Left lung (tissue), 10 donors: ENCODE data around the gene ARFGAP3. TPM values are rescaled to one million over a fixed set of nuclear protein-coding genes. Genes with fewer than 3 reads are reported as not detected.
A peak's percentile ranks its signal among the peaks of the same experiment; 100 is the strongest.

Experiments
- ATAC-seq: fragments of 200-7000 bp; cut with Tn5 transposase; one replicate; pipeline ENCODE4 v1.9.1; 2020; ENCODE audit warnings: moderate library complexity
- DNase-seq, 4 donors: peaks; one replicate each; pipeline ENCODE4 v3.0.0-alpha.2; 2013 to 2020
- H3K27ac ChIP-seq, 2 donors: fragments of 200-600 bp; sonication (generic) in 1 of 2; one replicate each; pipeline versions ENCODE4 v1.5.0 to v1.8.0; 2020 to 2021
- H3K27me3 ChIP-seq, 2 donors: fragments of 200-600 bp; sonication (generic) in 1 of 2; one replicate each; pipeline versions ENCODE4 v1.5.0 to v1.8.0; 2020 to 2021
- H3K36me3 ChIP-seq, 2 donors: fragments of 200-600 bp; sonication (generic) in 1 of 2; one replicate each; pipeline versions ENCODE4 v1.5.0 to v1.8.0; 2020 to 2021
- H3K4me1 ChIP-seq, 2 donors: fragments of 200-600 bp; one replicate each; pipeline ENCODE4 v1.8.0; 2021
- H3K4me3 ChIP-seq, 2 donors: fragments of 200-600 bp; sonication (generic) in 1 of 2; one replicate each; pipeline versions ENCODE4 v1.5.0 to v1.8.0; 2020 to 2021; ENCODE audit warnings: mild to moderate bottlenecking in 1 of 2
- H3K9me3 ChIP-seq, 2 donors: fragments of 200-600 bp; sonication (generic) in 1 of 2; one replicate each; pipeline versions ENCODE4 v1.5.0 to v1.8.0; 2020 to 2021
- intact Hi-C, 2 donors: fragments of 100-400 bp; cut with DNase I; formaldehyde crosslinking; loops; one replicate each; pipeline versions ENCODE4 v1.11.2 to v1.14.2; 2022
- polyA plus RNA-seq, 6 donors: library from polyadenylated mRNA; unstranded; fragments of 120-200 nt; gene quantifications; one replicate each; pipeline ENCODE4 v1.2.1, GENCODE V29; 2013; ENCODE audit not compliant: insufficient read length in 6 of 6
- total RNA-seq, 2 donors: library from RNA; stranded (reverse); fragmentation: NEBNext Ultra II Directional; extraction: Animal tissue kit (Norgen Biotek cat#: 25700); gene quantifications; one replicate each; pipeline ENCODE4 v1.2.1, GENCODE V29; 2021
- TF ChIP-seq, protein P1 (sequence below), 2 donors: fragments of 200-600 bp; sonication (generic) in 1 of 2; IDR thresholded peaks; one replicate each; pipeline versions ENCODE4 v1.5.0 to v1.8.0; 2021; ENCODE audit warnings: antibody characterized with exemption in 2 of 2
- donor health status: DM: no; HTN: yes; CAD: no.
- donor health status: DM: no; HTN: no; CAD: no.

The ARFGAP3 gene
- total and polyA plus RNA-seq, 8 donors, result 42.4 to 58.1 (median 49.6) TPM

DNA sequence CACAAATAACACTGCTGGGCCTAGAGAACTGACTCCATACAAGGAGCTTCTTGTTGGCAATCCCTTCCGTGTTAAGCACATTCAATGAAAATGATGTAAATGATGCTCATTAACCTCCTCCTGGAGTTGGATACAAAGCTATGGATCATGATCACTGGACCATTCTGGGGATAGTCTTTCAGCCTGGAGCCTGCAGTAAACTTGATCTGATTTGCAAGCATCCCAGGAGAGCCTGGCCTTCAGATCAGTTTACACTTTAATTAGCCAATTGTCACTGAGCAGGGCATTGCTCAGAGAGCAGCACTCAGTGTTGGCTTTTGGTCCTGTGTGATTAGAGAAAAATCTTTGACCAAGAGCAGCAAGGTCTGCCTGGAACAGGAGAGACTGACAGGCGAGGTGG, 45.6 kb downstream of the ARFGAP3 start:
- no peak overlapping the region for H3K4me3 ChIP-seq
- no peaks in the 10 kb centered on the region for H3K9me3 ChIP-seq
- H3K4me1 ChIP-seq, result peaks cover 0 to 33% of the 10 kb centered on the region in 2 donors
- H3K27me3 ChIP-seq, result no peaks in the 10 kb centered on the region
- intact Hi-C loops, result no loop called here
- H3K27ac ChIP-seq, result no peak overlapping the region
- TF ChIP-seq, protein P1, sequence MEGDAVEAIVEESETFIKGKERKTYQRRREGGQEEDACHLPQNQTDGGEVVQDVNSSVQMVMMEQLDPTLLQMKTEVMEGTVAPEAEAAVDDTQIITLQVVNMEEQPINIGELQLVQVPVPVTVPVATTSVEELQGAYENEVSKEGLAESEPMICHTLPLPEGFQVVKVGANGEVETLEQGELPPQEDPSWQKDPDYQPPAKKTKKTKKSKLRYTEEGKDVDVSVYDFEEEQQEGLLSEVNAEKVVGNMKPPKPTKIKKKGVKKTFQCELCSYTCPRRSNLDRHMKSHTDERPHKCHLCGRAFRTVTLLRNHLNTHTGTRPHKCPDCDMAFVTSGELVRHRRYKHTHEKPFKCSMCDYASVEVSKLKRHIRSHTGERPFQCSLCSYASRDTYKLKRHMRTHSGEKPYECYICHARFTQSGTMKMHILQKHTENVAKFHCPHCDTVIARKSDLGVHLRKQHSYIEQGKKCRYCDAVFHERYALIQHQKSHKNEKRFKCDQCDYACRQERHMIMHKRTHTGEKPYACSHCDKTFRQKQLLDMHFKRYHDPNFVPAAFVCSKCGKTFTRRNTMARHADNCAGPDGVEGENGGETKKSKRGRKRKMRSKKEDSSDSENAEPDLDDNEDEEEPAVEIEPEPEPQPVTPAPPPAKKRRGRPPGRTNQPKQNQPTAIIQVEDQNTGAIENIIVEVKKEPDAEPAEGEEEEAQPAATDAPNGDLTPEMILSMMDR (IDR thresholded peaks at IDR 0.05), result no peak
- ATAC-seq (no peak), DNase-seq (no peak)
- H3K36me3 ChIP-seq, result peaks cover 0 to 98% of the 10 kb centered on the region in 2 donors

DNA sequence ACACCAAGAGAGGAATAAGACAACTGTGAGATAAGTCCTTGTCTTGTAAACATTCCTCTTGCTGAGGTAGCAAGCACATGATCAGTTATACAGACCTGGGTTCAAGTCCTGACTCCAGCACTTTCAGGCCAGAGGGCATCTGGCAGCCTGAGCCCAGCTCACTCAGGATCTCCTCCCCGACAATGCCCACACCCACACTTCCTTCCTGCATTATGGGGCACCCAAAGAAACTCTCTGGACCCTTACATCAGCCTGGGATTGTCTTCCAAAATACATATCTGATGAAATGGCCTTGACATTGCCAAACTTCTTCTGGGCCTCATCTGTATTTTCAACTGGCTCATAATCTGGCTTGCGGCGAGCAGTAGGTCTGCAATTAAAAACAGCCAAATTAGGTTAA, 48.6 kb downstream of the ARFGAP3 start:
- TF ChIP-seq, protein P1 (IDR thresholded peaks at IDR 0.05), result no peak
- Histone ChIP-seq H3K36me3 (peaks cover 0 to 98% of the 10 kb centered on the region in 2 donors), H3K4me3 (no peak overlapping the region), H3K9me3 (no peaks in the 10 kb centered on the region), H3K27me3 (no peaks in the 10 kb centered on the region), H3K4me1 (peaks cover 9 to 57% of the 10 kb centered on the region in 2 donors), H3K27ac (peak overlapping the region in 1 of 2 donors; percentile 76)
- ATAC-seq, result no peak
- intact Hi-C loops, result no loop called here
- no peak for DNase-seq

DNA sequence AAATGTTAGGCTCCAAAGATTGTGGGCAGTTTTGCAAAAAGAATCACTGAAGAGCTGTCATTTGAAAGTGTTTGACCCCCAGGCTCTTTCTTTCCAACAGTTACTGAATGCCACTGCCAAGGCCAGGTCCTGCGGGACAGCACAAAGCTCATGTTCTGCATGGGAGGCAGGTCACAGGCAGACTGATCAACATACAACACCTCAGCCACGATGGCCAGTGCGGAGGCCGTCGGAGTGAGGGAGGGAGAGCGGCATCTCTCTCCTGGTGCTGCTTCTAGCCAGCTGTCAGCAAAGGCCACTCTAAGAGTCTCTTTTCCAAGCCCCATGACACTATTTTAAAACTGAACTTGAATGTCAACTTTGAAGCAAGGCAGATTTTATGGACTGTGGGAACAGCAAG, 49.9 kb downstream of the ARFGAP3 start:
- peaks cover 0 to 95% of the 10 kb centered on the region in 2 donors for H3K36me3 ChIP-seq
- peaks cover 9 to 63% of the 10 kb centered on the region in 2 donors for H3K4me1 ChIP-seq
- DNase-seq (no peak), ATAC-seq (no peak)
- TF ChIP-seq, protein P1 (IDR thresholded peaks at IDR 0.05), result no peak
- no peaks in the 10 kb centered on the region for H3K27me3 ChIP-seq
- no peaks in the 10 kb centered on the region for H3K9me3 ChIP-seq
- no peak overlapping the region for H3K4me3 ChIP-seq
- intact Hi-C loops, result no loop called here
- H3K27ac ChIP-seq, result peak overlapping the region in 1 of 2 donors; percentile 76

DNA sequence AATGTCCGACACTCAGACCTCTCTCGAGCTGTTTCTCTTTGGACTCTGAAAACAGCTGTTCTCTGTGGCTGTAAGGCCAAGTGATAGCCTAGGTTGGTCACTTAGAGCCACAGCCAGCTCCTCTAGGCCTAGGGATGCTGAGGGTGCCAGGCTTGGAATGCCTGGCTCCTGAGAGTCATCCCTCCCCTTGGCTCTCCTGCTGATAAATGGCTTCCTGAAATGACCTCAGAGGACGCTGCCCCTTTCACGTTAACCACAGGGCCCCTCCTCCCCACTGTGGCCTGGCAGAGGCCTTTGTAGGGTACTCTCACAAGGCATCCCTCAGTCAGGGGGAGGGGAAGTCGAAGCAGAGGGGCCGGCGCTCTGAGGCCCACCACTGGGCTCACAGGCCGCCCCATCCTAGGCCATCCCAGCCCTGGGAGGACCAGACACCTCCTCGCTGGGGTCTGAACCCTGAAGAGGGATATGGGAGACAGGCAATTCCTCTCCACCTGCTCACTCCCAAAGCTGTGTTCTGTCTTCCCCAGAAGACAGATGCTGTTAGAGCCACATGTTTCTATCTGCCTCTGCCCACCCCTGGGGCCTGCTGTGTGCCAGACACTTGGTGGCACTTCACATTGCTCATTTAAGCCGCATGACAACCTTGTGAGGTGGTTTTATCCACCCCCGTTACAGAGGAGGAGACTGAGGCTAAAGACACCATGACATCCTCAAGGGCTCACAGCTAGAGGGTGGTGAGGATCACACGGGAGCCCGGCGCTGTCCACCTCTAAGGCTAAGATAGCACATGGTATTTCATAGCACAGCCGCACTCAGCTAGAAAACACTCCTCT, 50.9 kb downstream of the ARFGAP3 start:
- no peak for DNase-seq
- Histone ChIP-seq H3K9me3 (no peaks in the 10 kb centered on the region), H3K27me3 (no peaks in the 10 kb centered on the region), H3K36me3 (peaks cover 0 to 95% of the 10 kb centered on the region in 2 donors), H3K4me1 (peaks cover 9 to 63% of the 10 kb centered on the region in 2 donors), H3K4me3 (no peak overlapping the region), H3K27ac (peak overlapping the region; percentile 76 to 87)
- peak; percentile 20 for ATAC-seq
- TF ChIP-seq, protein P1 (IDR thresholded peaks at IDR 0.05), result no peak
- intact Hi-C loops, result no loop called here
